GM23338 (cell line): ENCODE measurements around the gene RTL1. TPM values are rescaled to one million over a fixed set of nuclear protein-coding genes. Genes with fewer than 3 reads are reported as not detected.

Experiments
- ATAC-seq: fragments of 200-7000 bp; cut with Tn5 transposase; 3 replicates; pipeline ENCODE4 v1.9.1; 2020
- DNase-seq: peaks from one replicate; pipeline ENCODE4 v3.0.0-alpha.2; 2015; ENCODE audit warnings: low spot score
- H2AFZ ChIP-seq: fragments of 200-600 bp; sonication (generic); 2 replicates; pipeline ENCODE4 v1.8.0; 2016; ENCODE audit warnings: antibody characterized with exemption, mild to moderate bottlenecking, moderate library complexity
- H3F3A ChIP-seq: fragments of 200-600 bp; sonication (generic); replicated peaks from 2 replicates; pipeline ENCODE4 v1.8.0; 2017; ENCODE audit warnings: antibody characterized with exemption, mixed run types, low read depth
- H3K27ac ChIP-seq: fragments of 200-600 bp; sonication (generic); 2 replicates; pipeline ENCODE4 v1.6.1; 2016; ENCODE audit warnings: low read depth
- H3K27me3 ChIP-seq: fragments of 200-600 bp; sonication (generic); 2 replicates; pipeline ENCODE4 v1.8.0; 2016; ENCODE audit warnings: mild to moderate bottlenecking, mixed run types, moderate library complexity; ENCODE audit not compliant: insufficient read depth
- H3K36me3 ChIP-seq: fragments of 200-600 bp; sonication (generic); 2 replicates; pipeline ENCODE4 v1.8.0; 2016; ENCODE audit warnings: mild to moderate bottlenecking; ENCODE audit not compliant: insufficient read depth
- H3K4me1 ChIP-seq: fragments of 200-600 bp; sonication (generic); 2 replicates; pipeline ENCODE4 v1.8.0; 2016; ENCODE audit warnings: mild to moderate bottlenecking, moderate library complexity; ENCODE audit not compliant: insufficient read depth
- H3K4me2 ChIP-seq: fragments of 200-600 bp; sonication (generic); 2 replicates; pipeline ENCODE4 v1.7.1; 2017; ENCODE audit warnings: mixed run types
- H3K4me3 ChIP-seq: fragments of 200-600 bp; sonication (generic); 2 replicates; pipeline ENCODE4 v1.6.1; 2016; ENCODE audit warnings: mixed run types
- H3K79me2 ChIP-seq: fragments of 200-600 bp; sonication (generic); replicated peaks from 2 replicates; pipeline ENCODE4 v1.8.0; 2017; ENCODE audit warnings: mild to moderate bottlenecking; ENCODE audit not compliant: insufficient read depth
- H3K9me2 ChIP-seq: fragments of 200-600 bp; sonication (generic); 2 replicates; pipeline ENCODE4 v1.8.0; 2017; ENCODE audit not compliant: insufficient read depth
- H4K20me1 ChIP-seq: fragments of 200-600 bp; sonication (generic); replicated peaks from 2 replicates; pipeline ENCODE4 v1.8.0; 2017; ENCODE audit warnings: mild to moderate bottlenecking; ENCODE audit not compliant: insufficient read depth
- H3K27ac Mint-ChIP-seq: 2 replicates; pipeline ENCODE4 v1.8.0; 2020; ENCODE audit warnings: inconsistent platforms, mild to moderate bottlenecking, moderate library complexity, mixed read lengths
- H3K27me3 Mint-ChIP-seq: 3 replicates; pipeline ENCODE4 v1.8.0; 2022; ENCODE audit warnings: low read depth, mild to moderate bottlenecking, moderate library complexity, mixed read lengths, inconsistent platforms; ENCODE audit not compliant: insufficient read depth, poor library complexity
- H3K36me3 Mint-ChIP-seq: 3 replicates; pipeline ENCODE4 v1.8.0; 2021; ENCODE audit warnings: low read depth, mild to moderate bottlenecking, inconsistent platforms, moderate library complexity, mixed read lengths
- H3K4me1 Mint-ChIP-seq: 3 replicates; pipeline ENCODE4 v1.8.0; 2020; ENCODE audit warnings: mild to moderate bottlenecking, inconsistent platforms, mixed read lengths
- H3K4me3 Mint-ChIP-seq: 3 replicates; pipeline ENCODE4 v1.8.0; 2021; ENCODE audit warnings: moderate library complexity, mild to moderate bottlenecking, inconsistent platforms, mixed read lengths
- H3K9me3 Mint-ChIP-seq: 3 replicates; pipeline ENCODE4 v1.8.0; 2020; ENCODE audit warnings: moderate library complexity, mild to moderate bottlenecking, inconsistent platforms, mixed read lengths
- CREB1 ChIP-seq: fragments of 250-450 bp; sonication (Bioruptor Pico); IDR thresholded peaks from 2 replicates; pipeline ENCODE4 v1.5.0; 2020; ENCODE audit warnings: low read depth, mild to moderate bottlenecking, moderate library complexity
- CTCF ChIP-seq, 2 experiments: fragments of 200-600 bp in 1 of 2; sonication (generic) in 1 of 2; conservative IDR thresholded peaks; 2 replicates each; pipeline versions ENCODE4 v1.5.1 to v1.6.1; 2016 to 2017; ENCODE audit warnings: antibody characterized with exemption in 2 of 2, low read depth in 2 of 2, mild to moderate bottlenecking in 2 of 2, moderate library complexity in 1 of 2
- EZH2phosphoT487 ChIP-seq: fragments of 200-600 bp; sonication (generic); IDR thresholded peaks from one replicate; pipeline ENCODE4 v1.8.1; 2018; ENCODE audit warnings: antibody characterized with exemption; ENCODE audit not compliant: unreplicated experiment
- JUNB ChIP-seq: IDR thresholded peaks from one replicate; pipeline ENCODE4 v1.6.1; 2016; ENCODE audit warnings: antibody characterized with exemption; ENCODE audit not compliant: unreplicated experiment
- NANOG ChIP-seq: IDR thresholded peaks from 2 replicates; pipeline ENCODE4 v1.6.1; 2016; ENCODE audit warnings: antibody characterized with exemption, borderline replicate concordance
- POLR2AphosphoS5 ChIP-seq: IDR thresholded peaks from 2 replicates; pipeline ENCODE4 v1.6.1; 2016; ENCODE audit warnings: antibody characterized with exemption, low read depth
- STAT1 ChIP-seq: IDR thresholded peaks from one replicate; pipeline ENCODE4 v1.6.1; 2016; ENCODE audit warnings: antibody characterized with exemption; ENCODE audit not compliant: unreplicated experiment
- ZNF114 ChIP-seq: fragments of 250-450 bp; sonication (Bioruptor Pico); IDR thresholded peaks from 2 replicates; pipeline ENCODE4 v1.5.0; 2020; ENCODE audit warnings: mild to moderate bottlenecking, moderate library complexity
- ZNF331 ChIP-seq: fragments of 250-450 bp; sonication (Bioruptor Pico); IDR thresholded peaks from 2 replicates; pipeline ENCODE4 v1.5.0; 2020; ENCODE audit warnings: low read depth, mild to moderate bottlenecking, moderate library complexity
- polyA plus RNA-seq: library from polyadenylated mRNA; unstranded; fragments of >200 nt; fragmentation: Nextera tagmentation; extraction: Ambion mirVana; gene quantifications from 2 replicates; pipeline ENCODE4 v1.2.1, GENCODE V29; 2016
- total RNA-seq: library from RNA; depleted of rRNA; stranded (reverse); fragments of >200 nt; shearing (Covaris generic); gene quantifications from 2 replicates; pipeline ENCODE4 v1.2.3, GENCODE V29; 2014
- TF ChIP-seq, protein P1 (sequence below): IDR thresholded peaks from one replicate; pipeline ENCODE4 v1.6.1; 2018; ENCODE audit warnings: antibody characterized with exemption; ENCODE audit not compliant: unreplicated experiment
- TF ChIP-seq, protein P2 (sequence below): fragments of 250-450 bp; sonication (Bioruptor Pico); IDR thresholded peaks from 2 replicates; pipeline ENCODE4 v1.5.0; 2020; ENCODE audit warnings: mild to moderate bottlenecking, moderate library complexity
- TF ChIP-seq, protein P3 (sequence below): IDR thresholded peaks from 2 replicates; pipeline ENCODE4 v1.6.1; 2016; ENCODE audit warnings: antibody characterized with exemption

The RTL1 gene
- total and polyA plus RNA-seq, 2 experiments from 2014 or later = not detected

GRCh38 chr14:100859781-100860180 lies 43.7 kb downstream of the RTL1 start:
- no peaks in the 10 kb centered on the region for H3F3A ChIP-seq
- H3K9me3 Mint-ChIP-seq = peaks cover 9% of the 10 kb centered on the region
- no peak for TF ChIP-seq JUNB
- TF ChIP-seq EZH2phosphoT487 = no peak
- TF ChIP-seq, protein P1, sequence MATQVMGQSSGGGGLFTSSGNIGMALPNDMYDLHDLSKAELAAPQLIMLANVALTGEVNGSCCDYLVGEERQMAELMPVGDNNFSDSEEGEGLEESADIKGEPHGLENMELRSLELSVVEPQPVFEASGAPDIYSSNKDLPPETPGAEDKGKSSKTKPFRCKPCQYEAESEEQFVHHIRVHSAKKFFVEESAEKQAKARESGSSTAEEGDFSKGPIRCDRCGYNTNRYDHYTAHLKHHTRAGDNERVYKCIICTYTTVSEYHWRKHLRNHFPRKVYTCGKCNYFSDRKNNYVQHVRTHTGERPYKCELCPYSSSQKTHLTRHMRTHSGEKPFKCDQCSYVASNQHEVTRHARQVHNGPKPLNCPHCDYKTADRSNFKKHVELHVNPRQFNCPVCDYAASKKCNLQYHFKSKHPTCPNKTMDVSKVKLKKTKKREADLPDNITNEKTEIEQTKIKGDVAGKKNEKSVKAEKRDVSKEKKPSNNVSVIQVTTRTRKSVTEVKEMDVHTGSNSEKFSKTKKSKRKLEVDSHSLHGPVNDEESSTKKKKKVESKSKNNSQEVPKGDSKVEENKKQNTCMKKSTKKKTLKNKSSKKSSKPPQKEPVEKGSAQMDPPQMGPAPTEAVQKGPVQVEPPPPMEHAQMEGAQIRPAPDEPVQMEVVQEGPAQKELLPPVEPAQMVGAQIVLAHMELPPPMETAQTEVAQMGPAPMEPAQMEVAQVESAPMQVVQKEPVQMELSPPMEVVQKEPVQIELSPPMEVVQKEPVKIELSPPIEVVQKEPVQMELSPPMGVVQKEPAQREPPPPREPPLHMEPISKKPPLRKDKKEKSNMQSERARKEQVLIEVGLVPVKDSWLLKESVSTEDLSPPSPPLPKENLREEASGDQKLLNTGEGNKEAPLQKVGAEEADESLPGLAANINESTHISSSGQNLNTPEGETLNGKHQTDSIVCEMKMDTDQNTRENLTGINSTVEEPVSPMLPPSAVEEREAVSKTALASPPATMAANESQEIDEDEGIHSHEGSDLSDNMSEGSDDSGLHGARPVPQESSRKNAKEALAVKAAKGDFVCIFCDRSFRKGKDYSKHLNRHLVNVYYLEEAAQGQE = no peak
- TF ChIP-seq CREB1 (CRISPR knock-in tag) = no peak
- TF ChIP-seq NANOG = no peak
- TF ChIP-seq STAT1 = no peak
- TF ChIP-seq CTCF (conservative IDR thresholded peaks at IDR 0.05; ENCODE audit: low read depth in 2 of 2) = no peak
- TF ChIP-seq, protein P2, sequence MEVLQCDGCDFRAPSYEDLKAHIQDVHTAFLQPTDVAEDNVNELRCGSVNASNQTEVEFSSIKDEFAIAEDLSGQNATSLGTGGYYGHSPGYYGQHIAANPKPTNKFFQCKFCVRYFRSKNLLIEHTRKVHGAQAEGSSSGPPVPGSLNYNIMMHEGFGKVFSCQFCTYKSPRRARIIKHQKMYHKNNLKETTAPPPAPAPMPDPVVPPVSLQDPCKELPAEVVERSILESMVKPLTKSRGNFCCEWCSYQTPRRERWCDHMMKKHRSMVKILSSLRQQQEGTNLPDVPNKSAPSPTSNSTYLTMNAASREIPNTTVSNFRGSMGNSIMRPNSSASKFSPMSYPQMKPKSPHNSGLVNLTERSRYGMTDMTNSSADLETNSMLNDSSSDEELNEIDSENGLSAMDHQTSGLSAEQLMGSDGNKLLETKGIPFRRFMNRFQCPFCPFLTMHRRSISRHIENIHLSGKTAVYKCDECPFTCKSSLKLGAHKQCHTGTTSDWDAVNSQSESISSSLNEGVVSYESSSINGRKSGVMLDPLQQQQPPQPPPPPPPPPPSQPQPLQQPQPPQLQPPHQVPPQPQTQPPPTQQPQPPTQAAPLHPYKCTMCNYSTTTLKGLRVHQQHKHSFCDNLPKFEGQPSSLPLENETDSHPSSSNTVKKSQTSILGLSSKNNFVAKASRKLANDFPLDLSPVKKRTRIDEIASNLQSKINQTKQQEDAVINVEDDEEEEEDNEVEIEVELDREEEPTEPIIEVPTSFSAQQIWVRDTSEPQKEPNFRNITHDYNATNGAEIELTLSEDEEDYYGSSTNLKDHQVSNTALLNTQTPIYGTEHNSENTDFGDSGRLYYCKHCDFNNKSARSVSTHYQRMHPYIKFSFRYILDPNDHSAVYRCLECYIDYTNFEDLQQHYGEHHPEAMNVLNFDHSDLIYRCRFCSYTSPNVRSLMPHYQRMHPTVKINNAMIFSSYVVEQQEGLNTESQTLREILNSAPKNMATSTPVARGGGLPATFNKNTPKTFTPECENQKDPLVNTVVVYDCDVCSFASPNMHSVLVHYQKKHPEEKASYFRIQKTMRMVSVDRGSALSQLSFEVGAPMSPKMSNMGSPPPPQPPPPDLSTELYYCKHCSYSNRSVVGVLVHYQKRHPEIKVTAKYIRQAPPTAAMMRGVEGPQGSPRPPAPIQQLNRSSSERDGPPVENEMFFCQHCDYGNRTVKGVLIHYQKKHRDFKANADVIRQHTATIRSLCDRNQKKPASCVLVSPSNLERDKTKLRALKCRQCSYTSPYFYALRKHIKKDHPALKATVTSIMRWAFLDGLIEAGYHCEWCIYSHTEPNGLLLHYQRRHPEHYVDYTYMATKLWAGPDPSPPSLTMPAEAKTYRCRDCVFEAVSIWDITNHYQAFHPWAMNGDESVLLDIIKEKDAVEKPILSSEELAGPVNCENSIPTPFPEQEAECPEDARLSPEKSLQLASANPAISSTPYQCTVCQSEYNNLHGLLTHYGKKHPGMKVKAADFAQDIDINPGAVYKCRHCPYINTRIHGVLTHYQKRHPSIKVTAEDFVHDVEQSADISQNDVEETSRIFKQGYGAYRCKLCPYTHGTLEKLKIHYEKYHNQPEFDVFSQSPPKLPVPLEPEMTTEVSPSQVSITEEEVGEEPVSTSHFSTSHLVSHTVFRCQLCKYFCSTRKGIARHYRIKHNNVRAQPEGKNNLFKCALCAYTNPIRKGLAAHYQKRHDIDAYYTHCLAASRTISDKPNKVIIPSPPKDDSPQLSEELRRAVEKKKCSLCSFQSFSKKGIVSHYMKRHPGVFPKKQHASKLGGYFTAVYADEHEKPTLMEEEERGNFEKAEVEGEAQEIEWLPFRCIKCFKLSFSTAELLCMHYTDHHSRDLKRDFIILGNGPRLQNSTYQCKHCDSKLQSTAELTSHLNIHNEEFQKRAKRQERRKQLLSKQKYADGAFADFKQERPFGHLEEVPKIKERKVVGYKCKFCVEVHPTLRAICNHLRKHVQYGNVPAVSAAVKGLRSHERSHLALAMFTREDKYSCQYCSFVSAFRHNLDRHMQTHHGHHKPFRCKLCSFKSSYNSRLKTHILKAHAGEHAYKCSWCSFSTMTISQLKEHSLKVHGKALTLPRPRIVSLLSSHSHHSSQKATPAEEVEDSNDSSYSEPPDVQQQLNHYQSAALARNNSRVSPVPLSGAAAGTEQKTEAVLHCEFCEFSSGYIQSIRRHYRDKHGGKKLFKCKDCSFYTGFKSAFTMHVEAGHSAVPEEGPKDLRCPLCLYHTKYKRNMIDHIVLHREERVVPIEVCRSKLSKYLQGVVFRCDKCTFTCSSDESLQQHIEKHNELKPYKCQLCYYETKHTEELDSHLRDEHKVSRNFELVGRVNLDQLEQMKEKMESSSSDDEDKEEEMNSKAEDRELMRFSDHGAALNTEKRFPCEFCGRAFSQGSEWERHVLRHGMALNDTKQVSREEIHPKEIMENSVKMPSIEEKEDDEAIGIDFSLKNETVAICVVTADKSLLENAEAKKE (CRISPR knock-in tag) = no peak
- TF ChIP-seq, protein P3, sequence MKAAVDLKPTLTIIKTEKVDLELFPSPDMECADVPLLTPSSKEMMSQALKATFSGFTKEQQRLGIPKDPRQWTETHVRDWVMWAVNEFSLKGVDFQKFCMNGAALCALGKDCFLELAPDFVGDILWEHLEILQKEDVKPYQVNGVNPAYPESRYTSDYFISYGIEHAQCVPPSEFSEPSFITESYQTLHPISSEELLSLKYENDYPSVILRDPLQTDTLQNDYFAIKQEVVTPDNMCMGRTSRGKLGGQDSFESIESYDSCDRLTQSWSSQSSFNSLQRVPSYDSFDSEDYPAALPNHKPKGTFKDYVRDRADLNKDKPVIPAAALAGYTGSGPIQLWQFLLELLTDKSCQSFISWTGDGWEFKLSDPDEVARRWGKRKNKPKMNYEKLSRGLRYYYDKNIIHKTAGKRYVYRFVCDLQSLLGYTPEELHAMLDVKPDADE = no peak
- no peak for TF ChIP-seq POLR2AphosphoS5
- no peak for TF ChIP-seq ZNF114
- no peak for TF ChIP-seq ZNF331 (CRISPR knock-in tag)
- H3K4me3 ChIP-seq = no peak overlapping the region
- no peaks in the 10 kb centered on the region for H3K79me2 ChIP-seq
- no peak for DNase-seq
- H3K27ac ChIP-seq = no peak overlapping the region
- H4K20me1 ChIP-seq = no peaks in the 10 kb centered on the region
- no peaks in the 10 kb centered on the region for H3K27me3 ChIP-seq
- H3K36me3 ChIP-seq = no peaks in the 10 kb centered on the region; the same call in 1 of the 2 replicates
- no peaks in the 10 kb centered on the region for H3K36me3 Mint-ChIP-seq
- no peak overlapping the region for H3K4me3 Mint-ChIP-seq
- no peaks in the 10 kb centered on the region for H3K4me1 ChIP-seq
- H3K27me3 Mint-ChIP-seq = peaks cover 7% of the 10 kb centered on the region
- ATAC-seq = no peak
- no peak overlapping the region for H3K4me2 ChIP-seq
- H3K9me2 ChIP-seq = 0 out of 2 replicates have a peak, but pooled peaks cover 6% of the 10 kb centered on the region
- H3K27ac Mint-ChIP-seq = no peak overlapping the region
- H3K4me1 Mint-ChIP-seq = no peaks in the 10 kb centered on the region; the same call in 2 of the 3 replicates
- no peak overlapping the region for H2AFZ ChIP-seq
